ENCODE data around the gene ZNF446. TPM values are rescaled to one million over a fixed set of nuclear protein-coding genes. Genes with fewer than 3 reads are reported as not detected.

ZNF446 gene
- total RNA-seq, 3 donors from 2014 or later, result 10.2 to 23.4 (median 20.0) TPM

GRCh38 chr19:58514564-58515022, 38.4 kb downstream of the ZNF446 start:
- no peaks in the 10 kb centered on the region for H3K9me3 ChIP-seq
- DNase-seq (ENCODE audit: low spot score in 2 of 2), result no peak
- intact Hi-C loops (cut with DNase I; ENCODE audit: low total_unique reads), result no loop called here
- no peak for TF ChIP-seq CTCF (IDR thresholded peaks at IDR 0.05)
- TF ChIP-seq POLR2A (IDR thresholded peaks at IDR 0.05), result no peak
- TF ChIP-seq POLR2AphosphoS5 (IDR thresholded peaks at IDR 0.05), result no peak
- peak overlapping the region; percentile 31 to 70 (median 54) for H3K4me3 ChIP-seq
- H3K36me3 ChIP-seq, result no peaks in the 10 kb centered on the region
- peaks cover 9 to 21% of the 10 kb centered on the region in 2 donors for H3K4me1 ChIP-seq
- H3K27ac ChIP-seq, result peak overlapping the region; percentile 85 to 90
- H3K27me3 ChIP-seq, result no peaks in the 10 kb centered on the region

DNA sequence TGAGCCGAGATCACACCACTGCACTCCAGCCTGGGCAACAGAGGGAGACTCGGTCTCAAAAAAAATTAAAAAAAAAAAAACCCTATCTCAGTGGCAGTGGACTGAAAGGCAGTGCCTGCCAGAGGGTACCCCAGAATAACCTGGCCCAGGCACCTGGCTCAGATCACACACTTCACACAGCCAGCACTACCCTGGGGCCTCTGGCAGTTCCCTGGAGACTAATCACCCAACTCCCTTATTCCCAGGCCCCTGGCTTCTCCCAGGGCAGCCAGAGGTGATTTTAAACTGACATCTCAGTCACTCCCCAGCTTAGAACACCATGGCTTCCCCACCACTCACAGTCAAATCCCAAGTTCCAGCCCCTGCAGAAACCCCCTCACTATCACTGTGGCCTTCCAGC, 39.1 kb downstream of the ZNF446 start:
- no peaks in the 10 kb centered on the region for H3K27me3 ChIP-seq
- H3K36me3 ChIP-seq, result no peaks in the 10 kb centered on the region
- no peak overlapping the region for H3K27ac ChIP-seq
- no peaks in the 10 kb centered on the region for H3K9me3 ChIP-seq
- no peak for TF ChIP-seq POLR2A (IDR thresholded peaks at IDR 0.05)
- TF ChIP-seq CTCF (IDR thresholded peaks at IDR 0.05), result no peak
- TF ChIP-seq POLR2AphosphoS5 (IDR thresholded peaks at IDR 0.05), result no peak
- intact Hi-C loops (cut with DNase I; ENCODE audit: low total_unique reads), result no loop called here
- no peak for DNase-seq (ENCODE audit: low spot score in 2 of 2)
- H3K4me1 ChIP-seq, result peaks cover 9 to 21% of the 10 kb centered on the region in 2 donors
- H3K4me3 ChIP-seq, result no peak overlapping the region

- no peaks in the 10 kb centered on the region for H3K36me3 ChIP-seq
- H3K27ac ChIP-seq, result no peak overlapping the region
- TF ChIP-seq POLR2A (IDR thresholded peaks at IDR 0.05) (no peak), POLR2AphosphoS5 (IDR thresholded peaks at IDR 0.05) (no peak), CTCF (IDR thresholded peaks at IDR 0.05) (no peak)
- peaks cover 9 to 21% of the 10 kb centered on the region in 2 donors for H3K4me1 ChIP-seq
- no peaks in the 10 kb centered on the region for H3K27me3 ChIP-seq
- intact Hi-C loops (cut with DNase I; ENCODE audit: low total_unique reads), result no loop called here
- no peak for DNase-seq (ENCODE audit: low spot score in 2 of 2)
- H3K9me3 ChIP-seq, result no peaks in the 10 kb centered on the region
- H3K4me3 ChIP-seq, result no peak overlapping the region
Observed at GRCh38 chr19:58516246-58516836, 40.2 kb downstream of the ZNF446 start.

DNA sequence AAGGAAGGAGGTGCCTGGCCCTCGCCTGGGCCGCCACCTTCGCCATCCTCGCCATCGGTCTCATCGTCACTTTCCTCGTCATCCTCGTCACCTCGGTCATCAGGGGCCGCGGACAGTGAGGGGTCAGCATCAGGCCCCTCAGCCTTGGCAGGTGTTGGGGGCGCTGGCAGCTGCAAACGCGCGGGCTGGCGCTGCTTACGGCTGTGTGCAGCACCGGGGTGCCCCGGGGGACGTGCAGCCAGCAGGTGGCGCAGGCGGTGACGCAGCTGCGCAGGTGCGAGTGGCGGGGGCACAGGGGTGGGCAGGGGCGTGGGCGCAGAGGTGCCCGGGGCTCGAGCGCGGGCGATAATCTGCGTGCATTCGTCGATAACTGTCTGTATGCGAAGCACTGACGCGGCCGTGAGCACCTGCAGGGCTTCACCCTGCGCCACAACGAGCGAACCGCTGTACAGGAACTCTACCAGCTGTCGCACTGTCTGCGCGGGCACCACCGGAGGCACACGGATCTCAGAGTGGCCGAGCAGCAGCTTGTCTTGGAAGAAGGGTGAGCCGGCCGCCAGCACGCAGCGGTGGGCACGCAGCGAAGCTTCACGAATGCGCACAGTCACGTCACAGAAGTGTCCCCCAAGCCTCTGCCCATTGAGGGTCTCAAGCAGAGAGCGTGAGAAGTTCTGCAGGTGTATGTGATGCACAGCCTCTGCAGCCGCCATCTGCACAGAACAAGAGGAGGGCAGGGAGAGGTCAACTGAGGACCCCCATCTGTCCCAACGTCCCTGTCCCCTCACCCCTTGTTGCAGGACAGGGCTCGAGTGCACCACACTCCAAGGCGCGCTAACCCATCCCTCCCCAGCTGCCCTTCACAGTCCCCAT, 41.0 kb downstream of the ZNF446 start:
- no peaks in the 10 kb centered on the region for H3K9me3 ChIP-seq
- intact Hi-C loops (cut with DNase I; ENCODE audit: low total_unique reads), result no loop called here
- H3K4me1 ChIP-seq, result peaks cover 9 to 21% of the 10 kb centered on the region in 2 donors
- H3K36me3 ChIP-seq, result no peaks in the 10 kb centered on the region
- peak overlapping the region in 1 of 2 donors; percentile 95 for H3K27ac ChIP-seq
- H3K27me3 ChIP-seq, result no peaks in the 10 kb centered on the region
- DNase-seq (ENCODE audit: low spot score in 2 of 2), result no peak
- TF ChIP-seq POLR2AphosphoS5 (IDR thresholded peaks at IDR 0.05), result no peak
- no peak for TF ChIP-seq CTCF (IDR thresholded peaks at IDR 0.05)
- TF ChIP-seq POLR2A (IDR thresholded peaks at IDR 0.05), result no peak
- H3K4me3 ChIP-seq, result peak overlapping the region in 1 of 3 donors; percentile 93
